HepG2 (cell line): Measurements from ENCODE around the gene TMED5. TPM values are rescaled to one million over a fixed set of nuclear protein-coding genes. Genes with fewer than 3 reads are reported as not detected.
A peak's percentile ranks its signal among the peaks of the same experiment; 100 is the strongest.
"Not testable (repeated sequence)": the region's sequence is repeated elsewhere in the genome, so short reads cannot be mapped to it uniquely, and the experiment has no call there.

Experiments used
- ATAC-seq: fragments of 200-7000 bp; cut with Tn5 transposase; 3 replicates; pipeline ENCODE4 v1.9.1; 2020; ENCODE audit warnings: mild to moderate bottlenecking, moderate library complexity
- BruUV-seq: library from RNA; stranded (reverse); fragments of 400-500 nt; replicated peaks from 2 replicates; lab custom pipeline; 2021; lab: Mats Ljungman, UMichigan
- CTCF ChIA-PET: fragments of 300-600 bp; formaldehyde crosslinking; extraction: SDS; loops from one replicate; lab custom pipeline; 2021; ENCODE audit warnings: low total read pairs, inconsistent platforms, low intra/inter-chr PET ratio; lab: Yijun Ruan, JAX
- POLR2A ChIA-PET: fragments of 350-600 bp; sonication (Branson Sonifier 250); formaldehyde crosslinking; loops from one replicate; lab custom pipeline; 2020; ENCODE audit warnings: antibody characterized with exemption, inconsistent platforms; lab: Yijun Ruan, JAX
- DNase-seq: peaks from one replicate; pipeline ENCODE4 v3.0.0-alpha.2; 2015; ENCODE audit warnings: low spot score
- FAIRE-seq: peaks from 3 replicates; lab custom pipeline; 2011; peaks lifted over from hg19 to GRCh38; lab: Jason Lieb, UNC
- H2AFZ ChIP-seq: one replicate; pipeline ENCODE4 v1.6.1; 2011; ENCODE audit warnings: low read length, inconsistent platforms
- H3K27ac ChIP-seq: fragments of 300-600 bp; 3 replicates; pipeline ENCODE4 v1.8.0; 2011; ENCODE audit warnings: mixed run types, mild to moderate bottlenecking, mixed read lengths, low read length, inconsistent platforms; ENCODE audit not compliant: insufficient read depth; ENCODE audit errors: extremely low read length
- H3K27me3 ChIP-seq, 2 experiments: fragments of 200-600 bp in 1 of 2; 2 replicates in 1 of 2; 3 replicates in 1 of 2; pipeline versions ENCODE4 v1.6.0 to v1.8.0; 2011; ENCODE audit warnings: low read length in 2 of 2, mild to moderate bottlenecking in 2 of 2, moderate library complexity in 2 of 2, inconsistent platforms in 1 of 2; ENCODE audit not compliant: insufficient read depth in 2 of 2, control insufficient read depth in 1 of 2
- H3K36me3 ChIP-seq, 2 experiments: fragments of 200-600 bp in 1 of 2; replicated peaks in 1 of 2; 2 replicates in 1 of 2; 3 replicates in 1 of 2; pipeline versions ENCODE4 v1.5.1 to v1.8.0; 2011; ENCODE audit warnings: low read length in 2 of 2, inconsistent platforms in 1 of 2; ENCODE audit not compliant: insufficient read depth in 2 of 2, control insufficient read depth in 1 of 2
- H3K4me1 ChIP-seq: 2 replicates; pipeline ENCODE4 v1.5.1; 2012; ENCODE audit warnings: low read length, inconsistent platforms; ENCODE audit not compliant: insufficient read depth
- H3K4me2 ChIP-seq: 2 replicates; pipeline ENCODE4 v1.6.0; 2011; ENCODE audit warnings: low read depth, low read length, inconsistent platforms
- H3K4me3 ChIP-seq, 3 experiments: fragments of 200-600 bp in 1 of 3; sonication (generic), shearing (Covaris generic) in 1 of 3; replicated peaks in 1 of 3; 2 replicates each; pipeline ENCODE4 v1.5.1; 2011 to 2016; ENCODE audit warnings: low read length in 3 of 3, inconsistent platforms in 2 of 3, low read depth in 2 of 3, mild to moderate bottlenecking in 2 of 3, control low read depth in 1 of 3, mixed read lengths in 1 of 3; ENCODE audit not compliant: insufficient read depth in 1 of 3
- H3K79me2 ChIP-seq: one replicate; pipeline ENCODE4 v1.6.1; 2011; ENCODE audit warnings: low read length, inconsistent platforms; ENCODE audit not compliant: insufficient read depth
- H3K9ac ChIP-seq: 2 replicates; pipeline ENCODE4 v1.6.0; 2011; ENCODE audit warnings: mild to moderate bottlenecking, low read depth, low read length, inconsistent platforms; ENCODE audit not compliant: insufficient read depth
- H3K9me3 ChIP-seq: 2 replicates; pipeline ENCODE4 v1.5.1; 2012; ENCODE audit warnings: mild to moderate bottlenecking, low read length
- H4K20me1 ChIP-seq: 2 replicates; pipeline ENCODE4 v1.6.0; 2011; ENCODE audit warnings: inconsistent platforms, mild to moderate bottlenecking, low read length, moderate library complexity; ENCODE audit not compliant: insufficient read depth
- FOSL2 ChIP-seq: sonication (generic); formaldehyde crosslinking; IDR thresholded peaks from 2 replicates; pipeline ENCODE4 v1.4.0; 2020; ENCODE audit warnings: missing genetic modification reagents
- KDM1A ChIP-seq: IDR thresholded peaks from 2 replicates; pipeline ENCODE4 v1.6.1; 2016; ENCODE audit warnings: missing compliant biosample characterization
- MEIS1 ChIP-seq: sonication (generic); formaldehyde crosslinking; IDR thresholded peaks from 2 replicates; pipeline ENCODE4 v1.9.0; 2021; ENCODE audit warnings: mild to moderate bottlenecking, missing genetic modification reagents, moderate library complexity, borderline replicate concordance
- MLLT10 ChIP-seq: sonication (generic); formaldehyde crosslinking; IDR thresholded peaks from 2 replicates; pipeline ENCODE4 v1.4.0; 2020; ENCODE audit warnings: missing genetic modification reagents
- NFE2L2 ChIP-seq: fragments of 150-350 bp; IDR thresholded peaks from 2 replicates; pipeline ENCODE4 v1.6.1; 2014; ENCODE audit warnings: low read length
- RXRB ChIP-seq: IDR thresholded peaks from 2 replicates; pipeline ENCODE4 v1.6.1; 2016; ENCODE audit warnings: borderline replicate concordance, missing genetic modification reagents, missing compliant biosample characterization
- SATB2 ChIP-seq: sonication (generic); formaldehyde crosslinking; IDR thresholded peaks from 2 replicates; pipeline ENCODE4 v1.5.0; 2020; ENCODE audit warnings: missing genetic modification reagents
- SNRNP70 ChIP-seq: fragments of 200-400 bp; formaldehyde crosslinking; IDR thresholded peaks from 2 replicates; pipeline ENCODE4 v1.6.1; 2017; ENCODE audit warnings: mild to moderate bottlenecking, low read depth, low read length, moderate library complexity
- SOX5 ChIP-seq: IDR thresholded peaks from 2 replicates; pipeline ENCODE4 v1.6.1; 2016; ENCODE audit warnings: borderline replicate concordance
- TBL1XR1 ChIP-seq: fragments of 150-350 bp; IDR thresholded peaks from 2 replicates; pipeline ENCODE4 v1.6.1; 2014; ENCODE audit warnings: borderline replicate concordance, low read length; ENCODE audit not compliant: partially characterized antibody
- ZBTB21 ChIP-seq: sonication (generic); formaldehyde crosslinking; IDR thresholded peaks from 2 replicates; pipeline ENCODE4 v1.4.0; 2020; ENCODE audit warnings: missing genetic modification reagents
- ZFP37 ChIP-seq: sonication (generic); formaldehyde crosslinking; IDR thresholded peaks from 2 replicates; pipeline ENCODE4 v1.4.0; 2020; ENCODE audit warnings: missing genetic modification reagents, borderline replicate concordance
- ZNF124 ChIP-seq: sonication (generic); formaldehyde crosslinking; IDR thresholded peaks from 2 replicates; pipeline ENCODE4 v1.4.0; 2020; ENCODE audit warnings: missing genetic modification reagents
- WGBS: methylation state at CpG from one replicate; pipeline ENCODE4 v1.1.6; 2017; ENCODE audit warnings: low lambda C conversion rate; 5-methylcytosine and 5-hydroxymethylcytosine counted together
- in situ Hi-C: cut with HindIII; loops from 2 replicates; pipeline ENCODE4 v1.10.0; 2017; ENCODE audit warnings: low pct_unique_long_range_greater_than_20kb; ENCODE audit not compliant: extremely low pct_ligation_motif_present
- intact Hi-C: fragments of 100-400 bp; cut with micrococcal nuclease; formaldehyde crosslinking; loops from one replicate; pipeline ENCODE4 v1.10.0; 2022; ENCODE audit not compliant: unreplicated experiment
- polyA plus RNA-seq, 8 experiments: library from polyadenylated mRNA; depleted of rRNA in 3 of 8; stranded (reverse) in 7 of 8; unstranded in 1 of 8; fragments of >200 nt; fragmentation: Illumina TruSeq in 4 of 8; extraction: Trizol in 4 of 8; gene quantifications; 2 replicates each; pipeline versions ENCODE4 v1.2.1 to v1.2.3, GENCODE V29; 2011 to 2016; ENCODE audit warnings: low read depth in 4 of 8, missing spikeins in 1 of 8, mixed read lengths in 1 of 8; ENCODE audit not compliant: insufficient read depth in 1 of 8
- total RNA-seq, 5 experiments: library from RNA; depleted of rRNA; stranded (reverse); fragments of >200 nt; fragmentation: Illumina TruSeq; extraction: Trizol; gene quantifications; 2 replicates each; pipeline ENCODE4 v1.2.3, GENCODE V29; 2016; ENCODE audit warnings: low read depth in 1 of 5
- TF ChIP-seq, protein P1 (sequence below): sonication (generic); formaldehyde crosslinking; IDR thresholded peaks from 2 replicates; pipeline ENCODE4 v1.4.0; 2020; ENCODE audit warnings: missing genetic modification reagents, borderline replicate concordance
- TF ChIP-seq, protein P2 (sequence below): IDR thresholded peaks from 2 replicates; pipeline ENCODE4 v1.6.1; 2016; ENCODE audit warnings: low read depth
- TF ChIP-seq, protein P3 (sequence below): sonication (generic); formaldehyde crosslinking; IDR thresholded peaks from 2 replicates; pipeline ENCODE4 v1.5.0; 2020; ENCODE audit warnings: missing genetic modification reagents

Gene TMED5
- total and polyA plus RNA-seq, 2 of the 13 experiments (the other 11 are each of a cell fraction or from before 2014, with no cell fraction given): 58.1 to 99.0 TPM

DNA sequence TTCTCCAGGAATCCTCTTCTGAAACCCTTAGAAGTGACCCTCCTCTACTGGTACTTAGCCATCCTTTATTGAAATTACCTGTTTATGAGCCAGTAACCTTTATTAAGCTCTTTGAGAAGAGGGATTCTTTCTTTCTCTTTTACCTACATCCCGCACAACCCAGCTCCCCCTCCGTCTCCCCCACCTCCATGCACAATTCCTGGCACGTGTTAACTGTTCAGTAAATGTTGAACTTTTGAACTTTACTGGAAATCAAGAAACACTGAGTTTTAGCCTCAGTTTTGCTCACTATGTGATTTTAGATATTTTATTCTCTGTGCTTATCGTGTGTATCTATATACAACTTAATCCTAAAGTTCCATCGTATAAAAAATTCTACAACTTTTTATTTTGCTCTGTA lies 1.8 kb downstream of the TMED5 start (continued):
- TF ChIP-seq ZNF124 (CRISPR knock-in tag) (no peak), SNRNP70 (no peak), SOX5 (CRISPR knock-in tag) (peak; percentile 39; the same call in 1 of the 2 replicates), NFE2L2 (no peak), RXRB (no peak), ZBTB21 (CRISPR knock-in tag) (no peak), SATB2 (CRISPR knock-in tag) (no peak)
- TF ChIP-seq, protein P1, sequence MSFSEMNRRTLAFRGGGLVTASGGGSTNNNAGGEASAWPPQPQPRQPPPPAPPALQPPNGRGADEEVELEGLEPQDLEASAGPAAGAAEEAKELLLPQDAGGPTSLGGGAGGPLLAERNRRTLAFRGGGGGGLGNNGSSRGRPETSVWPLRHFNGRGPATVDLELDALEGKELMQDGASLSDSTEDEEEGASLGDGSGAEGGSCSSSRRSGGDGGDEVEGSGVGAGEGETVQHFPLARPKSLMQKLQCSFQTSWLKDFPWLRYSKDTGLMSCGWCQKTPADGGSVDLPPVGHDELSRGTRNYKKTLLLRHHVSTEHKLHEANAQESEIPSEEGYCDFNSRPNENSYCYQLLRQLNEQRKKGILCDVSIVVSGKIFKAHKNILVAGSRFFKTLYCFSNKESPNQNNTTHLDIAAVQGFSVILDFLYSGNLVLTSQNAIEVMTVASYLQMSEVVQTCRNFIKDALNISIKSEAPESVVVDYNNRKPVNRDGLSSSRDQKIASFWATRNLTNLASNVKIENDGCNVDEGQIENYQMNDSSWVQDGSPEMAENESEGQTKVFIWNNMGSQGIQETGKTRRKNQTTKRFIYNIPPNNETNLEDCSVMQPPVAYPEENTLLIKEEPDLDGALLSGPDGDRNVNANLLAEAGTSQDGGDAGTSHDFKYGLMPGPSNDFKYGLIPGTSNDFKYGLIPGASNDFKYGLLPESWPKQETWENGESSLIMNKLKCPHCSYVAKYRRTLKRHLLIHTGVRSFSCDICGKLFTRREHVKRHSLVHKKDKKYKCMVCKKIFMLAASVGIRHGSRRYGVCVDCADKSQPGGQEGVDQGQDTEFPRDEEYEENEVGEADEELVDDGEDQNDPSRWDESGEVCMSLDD: no peak
- TF ChIP-seq, protein P2, sequence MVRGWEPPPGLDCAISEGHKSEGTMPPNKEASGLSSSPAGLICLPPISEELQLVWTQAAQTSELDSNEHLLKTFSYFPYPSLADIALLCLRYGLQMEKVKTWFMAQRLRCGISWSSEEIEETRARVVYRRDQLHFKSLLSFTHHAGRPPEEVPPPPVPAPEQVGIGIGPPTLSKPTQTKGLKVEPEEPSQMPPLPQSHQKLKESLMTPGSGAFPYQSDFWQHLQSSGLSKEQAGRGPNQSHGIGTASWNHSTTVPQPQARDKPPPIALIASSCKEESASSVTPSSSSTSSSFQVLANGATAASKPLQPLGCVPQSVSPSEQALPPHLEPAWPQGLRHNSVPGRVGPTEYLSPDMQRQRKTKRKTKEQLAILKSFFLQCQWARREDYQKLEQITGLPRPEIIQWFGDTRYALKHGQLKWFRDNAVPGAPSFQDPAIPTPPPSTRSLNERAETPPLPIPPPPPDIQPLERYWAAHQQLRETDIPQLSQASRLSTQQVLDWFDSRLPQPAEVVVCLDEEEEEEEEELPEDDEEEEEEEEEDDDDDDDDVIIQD (CRISPR knock-in tag): no peak

DNA sequence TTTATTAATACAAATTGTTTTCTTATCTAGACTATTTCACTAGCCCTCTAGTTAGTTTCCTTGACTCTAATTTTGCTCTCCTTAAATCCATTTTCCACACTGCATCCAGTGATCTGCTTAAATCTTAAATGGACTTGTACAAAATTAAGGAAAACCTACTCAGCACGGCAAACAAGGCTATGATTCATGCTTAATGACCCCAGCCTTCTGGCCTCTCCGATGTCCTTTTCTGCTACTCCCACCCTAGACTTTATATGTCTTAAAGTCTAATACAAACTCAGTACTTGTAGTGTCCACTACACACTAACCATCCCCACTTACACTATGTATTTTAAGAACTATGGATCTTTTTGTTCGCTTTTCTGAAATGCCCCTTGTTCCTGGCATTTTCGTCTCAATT lies 2.2 kb downstream of the TMED5 start:
- BruUV-seq: TSS peak; percentile 43

DNA sequence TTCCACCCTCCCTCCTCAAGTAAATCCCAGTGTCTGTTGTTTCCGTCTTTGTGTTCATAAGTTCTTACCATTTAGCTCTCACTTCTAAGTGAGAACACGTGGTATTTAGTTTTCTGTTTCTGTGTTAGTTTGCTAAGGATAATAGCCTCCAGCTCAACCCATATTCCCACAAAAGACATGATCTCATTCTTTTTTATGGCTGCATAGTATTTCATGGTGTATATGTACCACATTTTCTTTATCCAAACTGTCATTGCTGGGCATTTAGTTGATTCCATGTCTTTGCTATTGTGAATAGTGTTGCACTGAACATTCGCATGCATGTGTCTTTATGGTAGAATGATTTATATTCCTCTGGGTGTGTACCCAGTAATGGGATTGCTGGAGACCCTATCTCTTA lies 5.6 kb downstream of the TMED5 start:
- H3K4me2 ChIP-seq, ATAC-seq, H3K9me3 ChIP-seq, H2AFZ ChIP-seq, POLR2A ChIA-PET, DNase-seq, H4K20me1 ChIP-seq, in situ Hi-C loops, H3K9ac ChIP-seq, BruUV-seq, intact Hi-C loops, H3K4me3 ChIP-seq, FAIRE-seq, CTCF ChIA-PET, H3K27ac ChIP-seq, H3K27me3 ChIP-seq: not testable (repeated sequence)
- peaks cover 59% of the 10 kb centered on the region for H3K4me1 ChIP-seq
- peaks cover 90% of the 10 kb centered on the region for H3K79me2 ChIP-seq
- peaks cover 4 to 11% of the 10 kb centered on the region in 2 experiments; a peak in 3 of 5 replicates for H3K36me3 ChIP-seq
- 99% methylated on average over 3 of the region's 3 CpGs for WGBS

More for the DNA sequence above, 2.2 kb downstream of the TMED5 start:
- Histone ChIP-seq H3K27me3 (no peaks in the 10 kb centered on the region; a peak in 1 of 5 replicates), H3K36me3 (peaks cover 4 to 9% of the 10 kb centered on the region in 2 experiments; a peak in 3 of 5 replicates), H3K4me1 (peaks cover 57% of the 10 kb centered on the region), H3K9ac (peak overlapping the region; percentile 90), H3K79me2 (peaks cover 81% of the 10 kb centered on the region), H3K4me2 (peak overlapping the region; percentile 76), H3K27ac (peak overlapping the region; percentile 95), H4K20me1 (no peaks in the 10 kb centered on the region; the same call in 1 of the 2 replicates), H3K4me3 (peak overlapping the region; percentile 71 to 100 (median 97)), H2AFZ (no peak overlapping the region), H3K9me3 (no peaks in the 10 kb centered on the region)
- intact Hi-C loops: no loop called here
- ChIA-PET CTCF (no interaction called here), POLR2A (interaction anchor here (0.7 to 1.6 kb wide), 2 partner anchors 99 to 438 kb away, joined by 3 to 8 read pairs; partner anchors contain the start of gene MTF2)
- TF ChIP-seq TBL1XR1 (no peak), KDM1A (no peak), MLLT10 (CRISPR knock-in tag) (no peak), SOX5 (CRISPR knock-in tag) (0 out of 2 replicates have a peak, but pooled peaks have one; percentile 4), MEIS1 (no peak), ZFP37 (CRISPR knock-in tag) (no peak), FOSL2 (CRISPR knock-in tag) (peak; percentile 49)
- TF ChIP-seq, protein P3, sequence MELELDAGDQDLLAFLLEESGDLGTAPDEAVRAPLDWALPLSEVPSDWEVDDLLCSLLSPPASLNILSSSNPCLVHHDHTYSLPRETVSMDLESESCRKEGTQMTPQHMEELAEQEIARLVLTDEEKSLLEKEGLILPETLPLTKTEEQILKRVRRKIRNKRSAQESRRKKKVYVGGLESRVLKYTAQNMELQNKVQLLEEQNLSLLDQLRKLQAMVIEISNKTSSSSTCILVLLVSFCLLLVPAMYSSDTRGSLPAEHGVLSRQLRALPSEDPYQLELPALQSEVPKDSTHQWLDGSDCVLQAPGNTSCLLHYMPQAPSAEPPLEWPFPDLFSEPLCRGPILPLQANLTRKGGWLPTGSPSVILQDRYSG (CRISPR knock-in tag): no peak
- ATAC-seq: no peak
- no peak for FAIRE-seq
- in situ Hi-C loops: no loop called here
- DNase-seq: no peak
- WGBS: 3% methylated on average over 4 of the region's 4 CpGs
